Measurements from ENCODE around the gene ZCCHC7. TPM values are rescaled to one million over a fixed set of nuclear protein-coding genes. Genes with fewer than 3 reads are reported as not detected.

ZCCHC7 gene
- 15.5 and 17.0 TPM in 2 replicates for total RNA-seq

GRCh38 chr9:37119907-37120842 lies at the start of gene ZCCHC7:
TSS of gene ZCCHC7 (plus strand) at chr9:37120574.

Small RNA genes within 50 kb of the gene (small RNA-seq; reads per million reads assigned to genes)
- gene AL512604.1 (not detected), gene RF00019 (not detected), gene RNU6-677P (not detected)

Other genes starting within 250 kb of the ZCCHC7 start
- not detected in 2 replicates for gene PAX5, start 86.3 kb upstream of the ZCCHC7 start, total RNA-seq

Data from vein endothelial cell (primary cell).